Measurements from ENCODE around the gene RIN3. TPM values are rescaled to one million over a fixed set of nuclear protein-coding genes. Genes with fewer than 3 reads are reported as not detected.

RIN3 gene
- total and polyA plus RNA-seq, 2 of the 4 experiments (the other 2 are of a cell fraction) = 2.5 to 11.1 TPM

- Histone ChIP-seq H3K23ac (ENCODE audit: low read depth, low read length) (no peak overlapping the region), H2BK120ac (ENCODE audit: low read depth, low read length) (no peak overlapping the region), H3K9me3 (ENCODE audit: control insufficient read depth, insufficient read depth, low read length) (no peaks in the 10 kb centered on the region), H2AK5ac (ENCODE audit: low read depth, low read length) (no peak overlapping the region), H2AK9ac (replicated peaks; ENCODE audit: low read depth, low read length, poor library complexity) (no peak overlapping the region), H3K14ac (replicated peaks; ENCODE audit: low read depth, low read length) (no peak overlapping the region), H3K9ac (ENCODE audit: low read depth, low read length) (no peak overlapping the region), H2AFZ (replicated peaks; ENCODE audit: low read length, poor library complexity) (no peak overlapping the region), H4K91ac (ENCODE audit: insufficient read depth, low read depth, low read length) (no peak overlapping the region), H2BK20ac (ENCODE audit: low read depth, low read length) (no peak overlapping the region), H4K8ac (ENCODE audit: low read depth in 2 of 2, low read length in 2 of 2) (no peak overlapping the region), H2BK15ac (ENCODE audit: low read depth, low read length) (no peak overlapping the region), H2BK5ac (ENCODE audit: low read depth, low read length, poor library complexity, severe bottlenecking) (no peak overlapping the region), H3K79me1 (ENCODE audit: low read depth in 1 of 2, low read length in 2 of 2) (no peaks in the 10 kb centered on the region), H3K18ac (ENCODE audit: low read depth, low read length) (no peak overlapping the region), H3K9me1 (ENCODE audit: insufficient read depth, low read length) (no peaks in the 10 kb centered on the region), H3K4me1 (ENCODE audit: control insufficient read depth, insufficient read depth, low read length) (no peaks in the 10 kb centered on the region), H3K4me2 (ENCODE audit: low read depth, low read length) (no peak overlapping the region), H4K5ac (ENCODE audit: low read depth, low read length) (no peak overlapping the region), H3K4ac (ENCODE audit: low read depth, low read length) (no peak overlapping the region), H3K4me3 (ENCODE audit: insufficient read depth, low read depth, low read length) (no peak overlapping the region), H4K20me1 (ENCODE audit: insufficient read depth, low read length) (no peaks in the 10 kb centered on the region), H3K36me3 (ENCODE audit: control insufficient read depth, insufficient read depth, low read length) (no peaks in the 10 kb centered on the region), H3K27ac (ENCODE audit: insufficient read depth, low read length) (no peak overlapping the region), H3K27me3 (ENCODE audit: control insufficient read depth, insufficient read depth, low read length) (peaks cover 2% of the 10 kb centered on the region), H3K56ac (ENCODE audit: extremely low read depth, insufficient read depth, low read length) (no peak overlapping the region)
- BruUV-seq (replicated peaks) = no TSS peak
- no peak for TF ChIP-seq NFE2L2 (IDR thresholded peaks at IDR 0.05; ENCODE audit: low read depth, low read length)
- no peak for TF ChIP-seq ELK1 (IDR thresholded peaks at IDR 0.05; ENCODE audit: borderline replicate concordance, low read depth, low read length)
- TF ChIP-seq CTCF (conservative IDR thresholded peaks at IDR 0.05; ENCODE audit: low read depth, low read length) = no peak
- TF ChIP-seq CHD1 (IDR thresholded peaks at IDR 0.05; ENCODE audit: low read depth, low read length) = no peak
- no peak for TF ChIP-seq RFX5 (IDR thresholded peaks at IDR 0.05; ENCODE audit: low read depth, low read length)
- TF ChIP-seq RCOR1 (IDR thresholded peaks at IDR 0.05; ENCODE audit: insufficient replicate concordance, low read length) = no peak
- TF ChIP-seq MAFK (IDR thresholded peaks at IDR 0.05; ENCODE audit: low read depth, low read length) = no peak
- TF ChIP-seq MAZ (IDR thresholded peaks at IDR 0.05; ENCODE audit: borderline replicate concordance, low read depth, low read length) = no peak
- TF ChIP-seq USF2 (IDR thresholded peaks at IDR 0.05; ENCODE audit: low read depth, low read length) = no peak
- TF ChIP-seq RAD21 (IDR thresholded peaks at IDR 0.05; ENCODE audit: low read length) = no peak
- no peak for TF ChIP-seq BHLHE40 (IDR thresholded peaks at IDR 0.05; ENCODE audit: low read depth, low read length)
- no peak for TF ChIP-seq SMC3 (IDR thresholded peaks at IDR 0.05; ENCODE audit: low read depth, low read length)
- TF ChIP-seq POLR2A (IDR thresholded peaks at IDR 0.05; ENCODE audit: low read depth, low read length) = no peak
- TF ChIP-seq FOS (IDR thresholded peaks at IDR 0.05; ENCODE audit: low read depth, low read length) = no peak
- no peak for TF ChIP-seq CEBPB (IDR thresholded peaks at IDR 0.05; ENCODE audit: low read depth, low read length)
- TF ChIP-seq MXI1 (IDR thresholded peaks at IDR 0.05; ENCODE audit: borderline replicate concordance, low read depth, low read length) = no peak
- dilution Hi-C loops (cut with HindIII; ENCODE audit: low sequenced_read_pairs, unreplicated experiment) (no loop called here), in situ Hi-C loops (cut with MboI; ENCODE audit: low sequenced_read_pairs) (no loop called here), intact Hi-C loops (cut with micrococcal nuclease) (no loop called here)
- CTCF ChIA-PET = no interaction called here
- no peak for ATAC-seq (ENCODE audit: low read depth)
- no peak for DNase-seq
- POLR2A ChIA-PET (ENCODE audit: unreplicated experiment) = no interaction called here
These were observed 184.8 kb downstream of the RIN3 start for GRCh38 chr14:92698393-92698792.
